Hepatocyte (in vitro differentiated cells): ENCODE results near the gene PCDH9.

Experiments used
- EZH2 ChIP-seq: fragments of 200-600 bp; sonication (generic); IDR thresholded peaks from 2 replicates; pipeline ENCODE4 v1.6.1; 2016; ENCODE audit warnings: antibody characterized with exemption, mild to moderate bottlenecking, borderline replicate concordance
- EZH2phosphoT487 ChIP-seq: fragments of 200-600 bp; sonication (generic); IDR thresholded peaks from one replicate; pipeline ENCODE4 v1.6.1; 2018; ENCODE audit warnings: antibody characterized with exemption, mild to moderate bottlenecking, low read depth, moderate library complexity; ENCODE audit not compliant: unreplicated experiment, severe bottlenecking
- TF ChIP-seq, protein P1 (sequence below): fragments of 200-600 bp; sonication (generic); IDR thresholded peaks from 2 replicates; pipeline ENCODE4 v1.5.1; 2016; ENCODE audit warnings: antibody characterized with exemption, mild to moderate bottlenecking; ENCODE audit not compliant: poor library complexity

DNA sequence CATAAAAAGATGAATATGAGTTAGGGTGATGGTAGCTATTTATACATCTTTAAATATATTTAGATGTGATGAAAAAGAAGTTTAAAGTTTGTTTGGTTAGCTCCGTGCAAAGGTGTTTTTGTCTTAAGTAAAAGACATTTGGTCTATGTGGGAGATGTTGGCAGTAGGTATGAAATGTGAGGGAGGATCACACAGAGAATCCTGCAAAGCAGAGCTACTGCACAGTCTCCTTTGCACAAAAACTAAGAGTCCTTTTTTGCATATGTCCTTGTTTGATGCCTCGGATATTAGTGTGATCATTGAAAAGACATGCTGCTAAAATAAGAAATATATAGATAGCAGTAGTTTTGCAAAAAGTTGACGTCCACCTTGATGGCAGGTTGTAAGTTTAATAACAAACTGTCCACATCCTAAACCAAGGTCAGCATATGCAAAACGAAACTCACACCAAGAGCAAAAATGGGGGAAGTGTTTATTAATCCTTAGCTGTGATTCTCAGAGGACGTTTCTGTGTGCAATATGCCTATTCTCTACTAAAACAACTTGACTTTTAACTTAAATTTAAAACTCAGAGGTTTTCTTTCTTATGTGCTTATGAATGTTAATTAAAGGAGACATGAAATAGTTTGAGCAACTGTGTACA lies 870.1 kb downstream of the PCDH9 start:
- TF ChIP-seq, protein P1, sequence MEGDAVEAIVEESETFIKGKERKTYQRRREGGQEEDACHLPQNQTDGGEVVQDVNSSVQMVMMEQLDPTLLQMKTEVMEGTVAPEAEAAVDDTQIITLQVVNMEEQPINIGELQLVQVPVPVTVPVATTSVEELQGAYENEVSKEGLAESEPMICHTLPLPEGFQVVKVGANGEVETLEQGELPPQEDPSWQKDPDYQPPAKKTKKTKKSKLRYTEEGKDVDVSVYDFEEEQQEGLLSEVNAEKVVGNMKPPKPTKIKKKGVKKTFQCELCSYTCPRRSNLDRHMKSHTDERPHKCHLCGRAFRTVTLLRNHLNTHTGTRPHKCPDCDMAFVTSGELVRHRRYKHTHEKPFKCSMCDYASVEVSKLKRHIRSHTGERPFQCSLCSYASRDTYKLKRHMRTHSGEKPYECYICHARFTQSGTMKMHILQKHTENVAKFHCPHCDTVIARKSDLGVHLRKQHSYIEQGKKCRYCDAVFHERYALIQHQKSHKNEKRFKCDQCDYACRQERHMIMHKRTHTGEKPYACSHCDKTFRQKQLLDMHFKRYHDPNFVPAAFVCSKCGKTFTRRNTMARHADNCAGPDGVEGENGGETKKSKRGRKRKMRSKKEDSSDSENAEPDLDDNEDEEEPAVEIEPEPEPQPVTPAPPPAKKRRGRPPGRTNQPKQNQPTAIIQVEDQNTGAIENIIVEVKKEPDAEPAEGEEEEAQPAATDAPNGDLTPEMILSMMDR = no peak
- TF ChIP-seq EZH2 = no peak
- TF ChIP-seq EZH2phosphoT487 = no peak
